HG02884 (cell line): ENCODE measurements around the gene KYAT1.

Experiments
- ATAC-seq: cut with Tn5 transposase; IDR thresholded peaks from one replicate; pipeline ENCODE4 v1.9.1; 2021; ENCODE audit warnings: mild to moderate bottlenecking, moderate library complexity; ENCODE audit not compliant: unreplicated experiment

Gene KYAT1

GRCh38 chr9:128786681-128787601, 94.8 kb downstream of the KYAT1 start, which contains the start of gene TBC1D13:
Gene TBC1D13 (plus strand): TSS chr9:128787253. CDS start chr9:128787354, 101 bp downstream.
- ATAC-seq: peak; percentile 82

- no peak for ATAC-seq
Measured at GRCh38 chr9:128785427-128785826, 96.3 kb downstream of the KYAT1 start.
